HG02840 (cell line): ENCODE measurements around the gene DEFB128.

Experiments used
- ATAC-seq: cut with Tn5 transposase; IDR thresholded peaks from one replicate; pipeline ENCODE4 v1.9.1; 2021; ENCODE audit warnings: mild to moderate bottlenecking, moderate library complexity, moderate number of reproducible peaks; ENCODE audit not compliant: unreplicated experiment, low FRiP score

Gene DEFB128

DNA sequence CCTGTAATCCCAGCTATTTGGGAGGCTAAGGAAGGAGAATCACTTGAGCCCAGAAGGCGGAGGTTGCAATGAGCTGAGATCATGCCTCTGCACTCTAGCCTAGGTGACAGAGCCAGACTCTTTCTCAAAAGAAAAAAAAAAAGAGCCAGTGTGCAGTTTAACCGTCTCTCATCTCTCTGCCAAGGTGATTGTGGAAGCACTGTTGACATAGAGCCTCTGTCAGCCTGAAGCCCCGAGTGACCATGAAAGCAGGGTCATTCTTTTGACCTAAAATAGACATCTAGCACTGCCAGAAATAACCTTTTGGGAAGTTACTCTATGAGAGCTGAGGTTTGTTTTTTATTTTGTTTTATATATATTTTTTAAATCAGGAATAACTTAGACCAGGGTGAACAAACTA is 24.9 kb downstream of the DEFB128 start:
- no peak for ATAC-seq

DNA sequence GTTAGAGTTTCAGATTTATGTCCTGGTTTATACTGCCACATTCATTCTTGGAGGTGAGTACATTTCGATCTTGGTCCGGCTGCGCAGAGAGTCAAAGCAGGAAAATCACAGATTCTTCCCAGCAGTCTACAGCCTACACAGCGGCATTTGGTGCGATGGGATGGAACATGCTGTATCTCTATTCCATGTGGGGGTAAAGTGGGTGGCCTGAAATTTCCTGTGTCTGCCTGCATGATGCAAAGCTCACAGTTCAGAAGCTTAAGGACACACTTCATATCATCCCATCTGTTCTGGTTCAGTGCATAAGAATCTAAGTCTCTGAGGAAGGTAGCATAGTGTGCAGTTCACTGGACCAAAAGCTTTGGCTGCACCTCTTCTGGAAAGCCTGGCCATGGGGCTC is 32.4 kb downstream of the DEFB128 start, which contains the start of gene DEFB127:
DEFB127 (plus strand) TSS at position 301 of the 400 bp plus-strand sequence; CDS start at position 392, 91 bp downstream.
- ATAC-seq: no peak

DNA sequence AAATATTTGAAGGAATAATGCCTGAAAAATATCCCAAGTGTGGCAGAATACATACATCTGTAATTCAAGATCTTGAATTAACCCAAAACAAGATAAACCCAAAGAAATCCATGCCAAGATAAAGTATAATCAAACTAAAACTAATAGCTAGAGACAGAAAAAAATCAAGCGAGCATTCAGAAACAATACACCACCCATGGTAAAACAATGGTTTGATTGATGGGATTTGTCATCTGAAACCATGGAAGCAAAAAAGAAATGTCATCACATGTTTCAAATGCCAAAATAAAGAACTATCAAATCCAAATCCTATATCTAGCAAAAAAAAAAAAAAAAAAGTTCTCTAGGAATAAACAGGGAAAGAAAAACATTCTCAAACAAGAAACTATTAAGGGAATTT is 37.4 kb downstream of the DEFB128 start:
- ATAC-seq: no peak

DNA sequence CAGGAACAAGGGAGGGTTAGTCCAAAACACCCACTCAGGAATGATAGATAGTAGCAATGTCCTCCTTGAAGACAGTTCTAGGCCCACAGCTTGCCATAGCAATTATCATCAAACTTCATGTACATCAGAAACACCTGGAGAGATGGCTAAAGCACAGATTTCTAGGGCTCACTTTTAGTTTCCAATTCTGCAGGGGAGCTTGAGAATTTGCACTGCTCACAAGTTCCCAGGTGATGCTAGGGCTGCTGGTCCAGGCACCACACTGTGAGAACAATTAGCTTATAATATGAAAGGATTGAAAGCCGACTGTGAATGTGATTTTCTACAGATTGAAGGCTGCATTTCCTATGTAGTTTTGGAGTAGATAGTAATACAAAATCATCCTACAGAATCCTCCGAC is 43.6 kb downstream of the DEFB128 start:
- no peak for ATAC-seq

DNA sequence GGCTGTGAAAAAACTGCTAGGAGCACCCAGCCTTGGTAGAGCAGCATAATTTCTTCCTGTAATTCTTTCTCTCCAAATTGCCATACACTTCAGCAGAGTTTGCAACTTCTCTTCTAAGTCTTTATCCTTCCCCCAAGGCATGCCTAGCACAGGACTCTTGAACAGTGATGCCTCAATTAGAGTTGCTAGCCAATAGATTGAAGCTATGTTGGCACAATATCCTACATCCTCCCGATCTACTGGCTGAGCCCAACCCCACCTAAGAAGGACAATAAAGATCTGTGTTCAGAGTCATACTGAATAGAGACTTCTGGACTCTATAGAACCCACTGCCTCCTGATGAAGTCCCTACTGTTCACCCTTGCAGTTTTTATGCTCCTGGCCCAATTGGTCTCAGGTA is 47.2 kb downstream of the DEFB128 start, which contains the start of gene DEFB126:
DEFB126 (plus strand) TSS at position 301 of the 400 bp plus-strand sequence; CDS start at position 340, 39 bp downstream.
- no peak for ATAC-seq
